ENCODE results near the gene KCMF1.

DNA sequence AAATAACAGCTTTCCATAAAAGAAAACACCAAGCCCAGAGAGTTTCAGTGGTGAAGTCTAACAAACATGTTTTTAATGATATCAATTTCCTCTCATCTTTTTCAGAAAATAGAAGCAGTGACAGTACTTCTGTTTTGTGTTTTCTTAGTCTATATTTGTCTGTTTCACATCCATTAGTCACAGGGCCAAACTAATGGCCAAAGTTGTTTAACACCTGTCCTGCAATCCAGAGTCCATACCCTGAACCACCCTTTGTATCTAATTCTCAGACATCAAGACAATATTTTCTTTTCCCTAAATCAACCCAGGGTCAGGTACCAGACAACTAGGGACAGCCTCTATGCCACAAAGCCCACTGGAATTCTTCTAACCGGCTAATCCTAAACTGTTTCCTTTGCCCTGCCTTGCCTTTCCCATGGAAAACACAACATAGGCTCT, 39.6 kb upstream of the KCMF1 start:
- TF ChIP-seq, protein P1, sequence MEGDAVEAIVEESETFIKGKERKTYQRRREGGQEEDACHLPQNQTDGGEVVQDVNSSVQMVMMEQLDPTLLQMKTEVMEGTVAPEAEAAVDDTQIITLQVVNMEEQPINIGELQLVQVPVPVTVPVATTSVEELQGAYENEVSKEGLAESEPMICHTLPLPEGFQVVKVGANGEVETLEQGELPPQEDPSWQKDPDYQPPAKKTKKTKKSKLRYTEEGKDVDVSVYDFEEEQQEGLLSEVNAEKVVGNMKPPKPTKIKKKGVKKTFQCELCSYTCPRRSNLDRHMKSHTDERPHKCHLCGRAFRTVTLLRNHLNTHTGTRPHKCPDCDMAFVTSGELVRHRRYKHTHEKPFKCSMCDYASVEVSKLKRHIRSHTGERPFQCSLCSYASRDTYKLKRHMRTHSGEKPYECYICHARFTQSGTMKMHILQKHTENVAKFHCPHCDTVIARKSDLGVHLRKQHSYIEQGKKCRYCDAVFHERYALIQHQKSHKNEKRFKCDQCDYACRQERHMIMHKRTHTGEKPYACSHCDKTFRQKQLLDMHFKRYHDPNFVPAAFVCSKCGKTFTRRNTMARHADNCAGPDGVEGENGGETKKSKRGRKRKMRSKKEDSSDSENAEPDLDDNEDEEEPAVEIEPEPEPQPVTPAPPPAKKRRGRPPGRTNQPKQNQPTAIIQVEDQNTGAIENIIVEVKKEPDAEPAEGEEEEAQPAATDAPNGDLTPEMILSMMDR (IDR thresholded peaks at IDR 0.05): no peak
- TF ChIP-seq POLR2AphosphoS5 (IDR thresholded peaks at IDR 0.05; ENCODE audit: low read depth, low read length): no peak
- TF ChIP-seq TCF7L2 (IDR thresholded peaks at IDR 0.05; ENCODE audit: low read depth, low read length): no peak
- no peak for TF ChIP-seq REST (IDR thresholded peaks at IDR 0.05; ENCODE audit: insufficient read depth in 1 of 2, low read depth in 2 of 2, low read length in 1 of 2)
